PFSK-1 (cell line): ENCODE results near the gene NR1H3.

Experiments
- FOXP2 ChIP-seq: optimal IDR thresholded peaks from 2 replicates; pipeline ENCODE3; 2011; ENCODE audit warnings: borderline replicate concordance, control low read depth, inconsistent platforms; ENCODE audit not compliant: insufficient read depth; ENCODE audit errors: extremely low read length, extremely low read depth
- POLR2AphosphoS5 ChIP-seq: IDR thresholded peaks from 2 replicates; pipeline ENCODE4 v1.6.1; 2012; ENCODE audit warnings: low read depth, mild to moderate bottlenecking, control low read depth, low read length, moderate library complexity
- SIN3A ChIP-seq: IDR thresholded peaks from 2 replicates; pipeline ENCODE4 v1.6.1; 2012; ENCODE audit warnings: mild to moderate bottlenecking, low read length, moderate library complexity, borderline replicate concordance; ENCODE audit not compliant: insufficient read depth
- TAF1 ChIP-seq: IDR thresholded peaks from 2 replicates; pipeline ENCODE4 v1.6.1; 2012; ENCODE audit warnings: low read length, control low read depth, borderline replicate concordance; ENCODE audit not compliant: insufficient read depth
- TF ChIP-seq, protein P1 (sequence below), 2 experiments: IDR thresholded peaks; 2 replicates each; pipeline versions ENCODE4 v1.6.1 to v1.8.0; 2011 to 2012; ENCODE audit warnings: low read depth in 2 of 2, low read length in 2 of 2, control low read depth in 1 of 2, inconsistent platforms in 1 of 2, mild to moderate bottlenecking in 1 of 2, moderate library complexity in 1 of 2; ENCODE audit not compliant: insufficient read depth in 1 of 2

Gene NR1H3

DNA sequence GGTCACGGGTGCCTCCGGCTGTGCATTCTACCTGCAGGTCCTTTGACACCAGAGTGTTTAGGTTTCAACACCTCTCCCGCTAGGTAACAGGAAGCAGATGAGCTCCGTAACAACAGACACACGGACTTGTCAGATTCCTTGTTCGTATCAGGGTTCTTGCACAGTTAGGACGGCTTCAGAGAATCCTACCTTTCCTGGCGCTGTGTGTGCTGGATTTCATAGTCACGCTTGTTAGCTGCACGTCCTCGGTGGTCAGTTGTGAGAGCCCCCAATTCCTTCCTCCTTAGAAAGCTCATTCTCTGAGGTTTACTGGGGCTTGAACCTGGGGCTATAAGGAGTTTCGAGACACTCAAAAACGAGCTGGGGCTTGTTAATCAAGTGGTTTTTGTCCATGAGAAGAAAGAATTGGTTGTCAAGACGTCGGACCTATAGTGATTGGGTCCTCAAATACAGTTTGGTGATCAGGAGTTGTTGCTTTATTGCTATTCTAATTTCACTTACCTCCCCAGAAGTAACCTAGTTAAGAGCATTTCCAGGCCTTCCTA, 42.4 kb upstream of the NR1H3 start:
- TF ChIP-seq, protein P1, sequence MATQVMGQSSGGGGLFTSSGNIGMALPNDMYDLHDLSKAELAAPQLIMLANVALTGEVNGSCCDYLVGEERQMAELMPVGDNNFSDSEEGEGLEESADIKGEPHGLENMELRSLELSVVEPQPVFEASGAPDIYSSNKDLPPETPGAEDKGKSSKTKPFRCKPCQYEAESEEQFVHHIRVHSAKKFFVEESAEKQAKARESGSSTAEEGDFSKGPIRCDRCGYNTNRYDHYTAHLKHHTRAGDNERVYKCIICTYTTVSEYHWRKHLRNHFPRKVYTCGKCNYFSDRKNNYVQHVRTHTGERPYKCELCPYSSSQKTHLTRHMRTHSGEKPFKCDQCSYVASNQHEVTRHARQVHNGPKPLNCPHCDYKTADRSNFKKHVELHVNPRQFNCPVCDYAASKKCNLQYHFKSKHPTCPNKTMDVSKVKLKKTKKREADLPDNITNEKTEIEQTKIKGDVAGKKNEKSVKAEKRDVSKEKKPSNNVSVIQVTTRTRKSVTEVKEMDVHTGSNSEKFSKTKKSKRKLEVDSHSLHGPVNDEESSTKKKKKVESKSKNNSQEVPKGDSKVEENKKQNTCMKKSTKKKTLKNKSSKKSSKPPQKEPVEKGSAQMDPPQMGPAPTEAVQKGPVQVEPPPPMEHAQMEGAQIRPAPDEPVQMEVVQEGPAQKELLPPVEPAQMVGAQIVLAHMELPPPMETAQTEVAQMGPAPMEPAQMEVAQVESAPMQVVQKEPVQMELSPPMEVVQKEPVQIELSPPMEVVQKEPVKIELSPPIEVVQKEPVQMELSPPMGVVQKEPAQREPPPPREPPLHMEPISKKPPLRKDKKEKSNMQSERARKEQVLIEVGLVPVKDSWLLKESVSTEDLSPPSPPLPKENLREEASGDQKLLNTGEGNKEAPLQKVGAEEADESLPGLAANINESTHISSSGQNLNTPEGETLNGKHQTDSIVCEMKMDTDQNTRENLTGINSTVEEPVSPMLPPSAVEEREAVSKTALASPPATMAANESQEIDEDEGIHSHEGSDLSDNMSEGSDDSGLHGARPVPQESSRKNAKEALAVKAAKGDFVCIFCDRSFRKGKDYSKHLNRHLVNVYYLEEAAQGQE (IDR thresholded peaks at IDR 0.05; ENCODE audit: insufficient read depth in 1 of 2, low read depth in 2 of 2, low read length in 2 of 2): no peak
- TF ChIP-seq TAF1 (no peak), FOXP2 (no peak), POLR2AphosphoS5 (no peak), SIN3A (no peak)

DNA sequence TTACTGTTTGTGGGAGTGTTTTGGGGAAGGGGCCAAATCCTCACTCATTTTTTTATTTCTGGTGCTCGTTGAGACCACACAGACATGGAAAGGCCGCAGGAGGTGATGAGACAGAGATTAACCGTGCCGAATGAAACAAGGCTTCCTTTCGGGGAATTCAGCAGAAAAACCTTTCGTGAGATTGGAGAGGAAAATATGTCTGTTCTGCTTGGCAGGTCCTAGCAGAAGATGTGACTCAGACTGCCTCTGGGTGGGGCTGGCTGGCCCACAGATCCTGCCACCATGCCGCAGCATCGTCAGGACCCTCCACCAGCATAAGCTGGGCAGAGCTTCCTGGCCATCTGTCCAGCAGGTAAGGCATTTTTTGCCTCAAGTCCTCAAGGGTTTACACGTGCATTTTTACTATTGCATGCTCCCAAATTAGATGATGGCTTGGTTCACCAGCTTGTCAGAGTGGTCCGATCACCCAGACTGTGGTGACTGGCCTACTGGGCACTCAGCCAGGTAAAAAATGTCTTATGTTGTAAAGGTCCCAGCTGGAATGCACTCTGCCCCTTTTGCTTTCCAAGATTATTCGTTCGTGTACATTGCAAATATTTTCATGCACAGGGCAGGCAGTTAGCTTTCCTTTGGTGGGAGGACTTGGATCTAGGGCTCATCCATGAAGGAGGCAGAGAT, 41.5 kb upstream of the NR1H3 start:
- no peak for TF ChIP-seq POLR2AphosphoS5

DNA sequence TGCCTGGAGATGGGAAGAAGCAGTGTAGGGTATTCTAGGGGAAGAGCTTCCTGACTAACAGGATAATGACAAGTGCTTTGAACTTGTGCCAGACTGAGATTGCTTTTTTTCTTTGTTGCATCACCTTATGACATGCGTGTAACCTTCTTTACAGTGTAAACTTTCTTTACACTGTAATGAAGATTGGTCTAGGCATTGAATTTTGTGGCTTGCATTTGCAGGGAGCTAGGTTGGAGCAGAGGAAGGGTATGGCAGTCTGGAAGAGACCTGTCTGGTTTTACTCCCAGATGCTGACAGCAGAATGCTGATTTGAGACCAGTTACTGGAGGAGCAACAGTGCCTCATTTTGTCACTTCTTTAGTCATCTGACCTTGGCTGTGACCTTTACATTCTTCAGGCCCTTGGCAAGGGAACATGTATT, 37.4 kb upstream of the NR1H3 start:
- TF ChIP-seq FOXP2: no peak
- no peak for TF ChIP-seq TAF1
- TF ChIP-seq SIN3A: no peak
- no peak for TF ChIP-seq POLR2AphosphoS5
- TF ChIP-seq, protein P1 (IDR thresholded peaks at IDR 0.05; ENCODE audit: insufficient read depth in 1 of 2, low read depth in 2 of 2, low read length in 2 of 2): no peak

DNA sequence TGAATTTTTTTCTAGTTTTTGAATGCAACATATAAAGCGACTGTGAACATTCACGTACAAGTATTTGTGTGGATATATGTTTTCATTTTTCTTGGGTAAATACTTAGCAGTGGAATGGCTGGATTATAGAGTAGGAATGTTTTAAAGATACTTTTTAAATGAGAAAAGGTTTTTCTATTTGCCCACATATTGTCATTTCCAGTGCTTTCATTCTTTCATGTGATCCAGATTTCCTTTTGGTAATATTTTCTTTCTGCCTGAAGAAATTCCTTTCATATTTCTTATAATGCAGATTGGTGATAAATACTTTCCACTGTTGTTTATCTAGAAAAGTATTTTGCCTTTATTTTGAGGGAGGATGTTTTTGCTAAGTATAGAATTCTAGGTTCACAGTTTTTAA, 35.1 kb upstream of the NR1H3 start:
- TF ChIP-seq FOXP2: no peak
- TF ChIP-seq, protein P1 (IDR thresholded peaks at IDR 0.05; ENCODE audit: insufficient read depth in 1 of 2, low read depth in 2 of 2, low read length in 2 of 2): no peak
- TF ChIP-seq SIN3A: no peak
- no peak for TF ChIP-seq POLR2AphosphoS5
- TF ChIP-seq TAF1: no peak

DNA sequence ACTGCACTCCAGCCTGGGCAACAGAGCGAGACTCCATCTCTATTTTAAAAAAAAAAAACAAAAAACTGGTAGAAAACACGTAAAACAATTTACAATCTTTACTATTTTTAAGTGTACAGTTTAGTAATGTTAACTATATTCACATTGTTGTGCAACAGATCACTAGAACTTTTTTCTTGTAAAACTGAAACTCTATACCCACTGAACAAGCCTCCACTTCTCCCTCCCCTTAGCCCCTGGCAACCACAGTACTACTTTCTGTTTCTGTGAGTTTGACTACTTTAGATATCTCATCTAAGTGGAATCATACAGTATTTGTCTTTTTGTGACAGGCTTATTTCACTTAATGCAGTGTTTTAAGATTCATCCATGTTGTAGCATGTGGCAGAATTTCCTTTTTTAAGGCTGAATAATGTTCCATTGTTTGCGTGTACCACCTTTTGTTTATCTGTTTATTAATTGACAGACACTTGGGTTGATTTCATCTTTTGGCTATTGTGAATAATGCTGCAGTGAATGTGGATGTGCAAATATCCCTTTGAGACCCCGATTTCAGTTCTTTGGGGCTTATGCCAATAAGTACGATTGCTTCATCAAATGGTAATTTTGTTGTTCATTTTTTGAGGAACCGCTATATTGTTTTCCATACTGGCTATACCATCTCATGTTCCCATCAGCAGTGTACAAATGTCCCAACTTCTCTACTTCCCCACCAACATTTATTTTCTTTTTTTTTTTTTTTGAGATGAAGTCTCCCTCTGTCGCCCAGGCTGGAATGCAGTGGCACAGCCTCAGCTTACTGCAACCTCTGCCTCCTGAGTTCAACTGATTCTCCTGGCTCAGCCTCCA, 32.0 kb upstream of the NR1H3 start:
- TF ChIP-seq, protein P1 (IDR thresholded peaks at IDR 0.05; ENCODE audit: insufficient read depth in 1 of 2, low read depth in 2 of 2, low read length in 2 of 2): no peak
- TF ChIP-seq POLR2AphosphoS5 (no peak), TAF1 (no peak), FOXP2 (no peak), SIN3A (no peak)
